Heart left ventricle (tissue), 13 donors: ENCODE measurements around the gene CEP63.

Source experiments
- POLR2A ChIP-seq, 2 donors: fragments of 450-650 bp; IDR thresholded peaks; one replicate each; pipeline ENCODE4 v1.6.1; 2017; ENCODE audit warnings: antibody characterized with exemption in 2 of 2, mild to moderate bottlenecking in 2 of 2, moderate library complexity in 2 of 2
- TF ChIP-seq, protein P1 (sequence below), 12 donors: fragments of 200-600 bp; sonication (generic) in 4 of 12; IDR thresholded peaks; one replicate each; pipeline versions ENCODE4 v1.5.0 to v1.8.0; 2018 to 2022; ENCODE audit warnings: antibody characterized with exemption in 12 of 12, mild to moderate bottlenecking in 5 of 12
- donor health status: ischemic (EF 13 %, LVEDD 7.1; RV severe dilation, severe dysfunction).
- donor health status: DM: no; HTN: yes; CAD: no.
- donor health status: DM: no; HTN: no; CAD: no.
- donor health status: ischemic (EF 25% LVEDD 6.9; RV normal size, moderate dysfunction).
- donor health status: ischemic (EF 25% LVEDD 5.7; RV mildly dilated, moderate dysfunction).
- donor health status: ischemic (EF 35%, LVEDD 5.7; RV mildly dilated, moderate dysfunction).
- donor health status: nonischemic (EF 11% LVEDD 7.7; RV severe dilation, severe dysfunction).
- donor health status: DM: yes; HTN: yes; CAD: no.
- donor health status: PGD.
- donor health status: ischemic (EF 29% LVEDD 5.4; RV normal size, mild dysfunction).
- donor health status: nonischemic (EF 23%, LVEDD 6.1; RV moderate dilation, normal function).

DNA sequence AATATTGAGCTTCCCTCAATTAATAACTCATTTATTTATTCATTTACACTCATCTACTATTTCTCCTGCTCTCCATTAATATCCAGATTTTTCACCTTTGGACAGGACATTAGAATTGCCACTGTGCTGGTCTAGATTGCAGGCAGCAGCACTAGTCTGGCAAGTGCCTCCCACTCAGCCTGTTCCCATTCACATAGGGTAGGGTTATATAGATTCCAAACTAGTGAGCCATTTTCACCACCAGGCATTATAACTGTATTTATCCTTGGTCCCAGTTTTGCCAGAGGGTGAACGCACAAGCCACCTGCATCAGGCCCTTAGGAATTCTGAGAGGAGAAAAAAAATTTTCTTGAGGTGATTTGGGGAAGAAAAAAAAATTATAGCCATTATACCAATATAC lies 44.5 kb upstream of the CEP63 start:
- TF ChIP-seq, protein P1, sequence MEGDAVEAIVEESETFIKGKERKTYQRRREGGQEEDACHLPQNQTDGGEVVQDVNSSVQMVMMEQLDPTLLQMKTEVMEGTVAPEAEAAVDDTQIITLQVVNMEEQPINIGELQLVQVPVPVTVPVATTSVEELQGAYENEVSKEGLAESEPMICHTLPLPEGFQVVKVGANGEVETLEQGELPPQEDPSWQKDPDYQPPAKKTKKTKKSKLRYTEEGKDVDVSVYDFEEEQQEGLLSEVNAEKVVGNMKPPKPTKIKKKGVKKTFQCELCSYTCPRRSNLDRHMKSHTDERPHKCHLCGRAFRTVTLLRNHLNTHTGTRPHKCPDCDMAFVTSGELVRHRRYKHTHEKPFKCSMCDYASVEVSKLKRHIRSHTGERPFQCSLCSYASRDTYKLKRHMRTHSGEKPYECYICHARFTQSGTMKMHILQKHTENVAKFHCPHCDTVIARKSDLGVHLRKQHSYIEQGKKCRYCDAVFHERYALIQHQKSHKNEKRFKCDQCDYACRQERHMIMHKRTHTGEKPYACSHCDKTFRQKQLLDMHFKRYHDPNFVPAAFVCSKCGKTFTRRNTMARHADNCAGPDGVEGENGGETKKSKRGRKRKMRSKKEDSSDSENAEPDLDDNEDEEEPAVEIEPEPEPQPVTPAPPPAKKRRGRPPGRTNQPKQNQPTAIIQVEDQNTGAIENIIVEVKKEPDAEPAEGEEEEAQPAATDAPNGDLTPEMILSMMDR (IDR thresholded peaks at IDR 0.05): no peak
- TF ChIP-seq POLR2A (IDR thresholded peaks at IDR 0.05): no peak
